Superior temporal gyrus (tissue), 1 donor: Measurements from ENCODE around the gene MAPK4.

Source experiments
- DNase-seq: peaks from one replicate; pipeline ENCODE4 v3.0.0-alpha.2; 2016; ENCODE audit errors: extremely low spot score

The MAPK4 gene

DNA sequence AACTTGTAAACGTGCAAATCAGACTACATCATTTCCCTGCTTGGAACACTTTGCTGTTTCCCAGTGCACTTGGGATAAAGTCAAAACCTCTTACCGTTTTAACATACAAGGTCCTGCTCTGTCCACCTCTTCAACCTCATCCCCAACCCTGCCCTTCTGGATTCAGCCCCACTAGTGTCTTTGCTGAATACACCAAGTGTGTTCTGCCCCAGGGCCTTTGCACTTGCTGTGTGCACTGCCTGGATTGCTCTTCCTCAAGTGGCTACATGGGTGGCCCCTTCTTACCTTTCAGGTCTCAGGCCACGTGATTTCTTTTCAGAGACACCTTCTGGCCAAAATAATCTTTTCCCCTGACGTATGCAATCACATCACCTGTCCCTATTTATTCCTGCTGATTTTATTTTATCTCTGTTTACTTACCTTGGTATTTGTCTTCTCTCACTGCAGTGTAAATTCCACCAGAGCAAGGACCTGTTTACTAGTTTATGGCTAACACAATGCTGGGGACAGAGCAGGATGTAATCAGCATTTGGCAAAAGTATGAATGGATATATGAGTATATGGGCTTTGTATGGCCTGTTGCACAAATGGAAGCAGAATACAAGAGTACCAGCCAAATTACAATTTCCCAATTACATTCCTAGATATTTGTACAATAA lies 63.9 kb downstream of the MAPK4 start:
- no peak for DNase-seq

DNA sequence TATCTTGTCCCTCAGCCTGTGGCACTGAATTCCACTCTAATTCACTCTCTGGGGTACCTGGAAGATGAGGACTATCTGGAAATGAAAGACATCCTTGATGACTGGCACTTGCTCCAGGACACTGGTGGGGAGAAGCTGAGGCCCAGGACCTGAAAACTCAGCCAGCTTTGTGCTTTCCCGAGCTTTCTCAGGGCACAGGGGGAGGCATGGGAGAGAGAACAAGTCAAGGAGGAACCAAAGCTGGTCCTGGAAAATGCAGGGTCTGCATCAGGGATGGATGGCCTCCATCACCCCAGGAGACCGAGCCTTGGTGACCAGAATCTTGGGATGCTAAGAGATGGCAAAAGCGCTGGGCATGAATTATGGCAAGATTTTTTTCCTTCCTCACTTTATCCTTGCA lies 65.1 kb downstream of the MAPK4 start:
- DNase-seq = no peak

DNA sequence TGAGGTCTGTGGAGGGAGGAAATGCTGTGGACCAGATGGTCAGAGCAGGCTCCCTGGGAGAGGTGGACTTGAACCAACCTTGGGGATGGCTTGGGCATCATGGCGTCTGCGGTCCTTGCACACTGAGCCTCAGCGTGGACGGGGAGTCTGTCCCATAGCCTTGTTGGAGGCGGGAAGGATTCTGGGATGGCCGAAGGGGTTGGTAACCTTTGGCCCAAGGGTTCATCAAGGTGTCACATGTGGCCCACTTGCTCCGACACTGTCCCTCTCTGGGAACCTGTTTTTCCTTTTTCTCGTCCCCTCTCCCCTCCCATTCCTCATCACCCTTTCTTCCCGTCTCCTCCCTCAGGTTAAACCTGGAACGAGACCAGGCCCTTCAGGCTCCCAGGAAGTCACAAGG lies 66.4 kb downstream of the MAPK4 start:
- DNase-seq = no peak

DNA sequence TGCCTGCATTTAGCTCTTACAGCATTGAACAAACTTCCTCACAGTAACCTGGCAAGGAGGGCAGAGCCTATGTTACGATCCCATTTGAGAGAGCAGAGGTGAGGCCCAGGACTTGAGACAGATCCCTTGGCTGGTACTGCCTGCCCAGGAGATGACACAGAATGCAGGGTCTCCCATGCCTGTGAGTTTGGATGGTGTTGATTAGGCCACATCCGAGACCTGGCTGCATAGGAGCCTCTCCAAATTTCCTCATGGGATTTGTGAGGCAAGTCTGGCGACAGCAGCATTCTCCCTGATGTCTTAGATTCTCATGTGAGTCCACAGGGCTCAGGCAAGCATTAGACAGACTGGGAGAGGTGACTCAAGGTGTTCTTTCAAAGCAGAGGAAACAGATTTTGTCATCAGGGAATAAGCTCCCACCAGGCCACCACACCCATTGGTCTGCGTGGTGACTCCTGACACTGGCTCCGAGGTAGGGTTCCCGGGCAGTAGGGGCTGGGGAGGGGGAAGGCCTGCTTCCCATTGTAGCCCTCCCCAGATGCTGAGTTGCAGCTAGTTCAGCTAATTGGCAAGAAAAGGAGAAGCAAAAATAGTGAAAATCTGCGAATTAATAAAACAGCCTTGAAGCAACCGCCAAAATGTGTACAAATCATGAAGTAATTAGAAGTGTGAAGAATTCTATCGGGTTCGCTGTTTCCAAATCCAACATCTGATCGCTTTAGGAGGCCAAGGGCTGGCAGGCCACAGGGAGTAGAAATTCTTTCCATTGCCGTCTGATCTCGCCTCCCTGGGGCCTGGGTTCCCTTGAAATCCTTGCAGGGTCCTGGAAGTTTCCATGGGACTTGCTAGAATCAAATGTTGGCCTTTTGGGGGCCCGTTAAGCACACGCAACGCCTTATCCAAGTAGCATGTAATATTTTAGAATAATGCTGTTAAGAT lies 68.0 kb downstream of the MAPK4 start:
- DNase-seq = no peak

DNA sequence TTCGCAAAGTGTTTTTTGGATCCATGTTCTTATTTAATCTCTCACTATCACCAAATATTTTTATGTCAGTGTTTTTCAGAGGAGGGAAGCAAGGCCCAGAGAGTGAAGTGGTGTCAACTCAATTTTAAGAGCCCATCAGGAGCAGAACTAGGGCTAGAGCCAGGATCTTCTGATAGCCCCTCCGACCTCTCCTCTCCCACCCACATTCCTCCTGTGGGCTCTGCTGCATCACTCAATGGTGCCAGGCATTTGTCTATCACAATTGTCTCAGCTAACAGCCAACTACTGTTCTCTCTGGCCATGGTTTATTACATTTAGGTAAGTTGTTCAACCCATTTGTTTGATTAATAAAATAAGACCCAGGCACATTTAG lies 68.6 kb downstream of the MAPK4 start:
- no peak for DNase-seq

DNA sequence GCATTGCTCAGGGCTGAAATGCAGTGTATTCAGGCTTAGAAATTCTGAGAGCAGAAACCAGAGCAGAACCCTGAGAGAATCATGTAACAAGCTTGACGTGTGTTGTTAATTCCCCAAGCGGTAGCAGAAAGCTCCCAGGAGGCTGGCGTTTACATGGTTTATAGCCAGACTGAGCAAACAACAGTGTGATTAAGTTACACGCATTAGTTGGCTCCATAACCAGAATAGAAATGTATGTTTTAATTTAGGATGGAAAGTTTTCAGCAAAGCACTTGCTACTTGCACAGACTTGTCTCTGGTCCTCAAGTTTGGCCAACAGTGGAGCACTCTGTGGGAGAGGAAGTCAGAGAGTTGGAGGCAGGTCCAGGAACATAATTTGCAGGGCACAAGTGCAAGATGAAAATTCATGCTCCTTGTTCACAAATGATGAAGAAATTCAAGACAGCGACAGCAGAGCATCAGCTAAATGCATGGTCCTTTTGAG lies 69.3 kb downstream of the MAPK4 start:
- DNase-seq = no peak

DNA sequence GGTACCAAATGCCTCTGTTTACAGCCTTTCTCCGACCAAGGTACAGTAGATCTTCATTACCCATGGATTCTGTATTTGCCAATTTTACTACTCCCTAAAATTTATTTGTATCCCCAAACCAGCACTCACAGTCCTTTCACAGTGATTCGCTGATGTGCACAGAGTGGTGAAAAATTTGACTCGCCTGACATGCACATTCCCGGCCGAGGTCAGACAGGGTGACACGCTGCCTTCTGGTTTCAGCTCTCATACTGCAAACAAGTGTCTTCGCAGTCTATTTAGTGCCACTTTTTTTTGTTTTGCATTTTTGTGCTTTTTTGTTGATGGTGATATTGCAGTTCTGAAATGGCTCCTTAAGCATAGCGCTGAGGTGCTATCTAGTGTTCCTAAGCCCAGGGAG lies 71.0 kb downstream of the MAPK4 start:
- DNase-seq = no peak

DNA sequence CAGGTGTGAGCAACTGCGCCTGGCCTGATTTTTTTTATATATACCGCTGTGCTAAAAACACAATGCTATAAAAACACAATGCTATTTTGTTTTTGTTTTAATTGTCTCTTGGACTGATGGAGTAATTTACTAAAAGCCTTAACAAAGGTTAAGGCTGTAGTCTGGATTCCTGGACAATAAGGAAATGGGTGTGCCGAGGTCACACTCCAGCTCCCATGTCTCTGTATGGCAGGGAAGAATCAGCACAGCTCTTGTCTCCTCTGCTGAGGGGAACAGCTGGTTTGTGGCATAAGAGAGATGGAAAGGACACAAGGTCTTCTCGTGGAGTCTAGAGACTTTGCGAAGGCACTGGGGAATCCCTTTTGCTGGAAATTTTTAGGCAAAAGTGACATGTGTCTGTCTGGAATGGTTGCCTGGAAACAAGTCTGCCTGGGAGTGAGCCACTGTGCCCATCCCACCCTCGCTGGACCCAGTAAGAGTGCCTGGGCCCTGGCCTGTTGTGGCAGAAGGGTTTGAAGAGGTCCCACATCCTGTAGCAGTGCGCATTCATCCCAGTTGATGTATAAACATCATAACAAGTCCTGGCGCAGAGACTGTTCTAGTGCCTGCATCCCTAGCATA lies 73.1 kb downstream of the MAPK4 start:
- no peak for DNase-seq

DNA sequence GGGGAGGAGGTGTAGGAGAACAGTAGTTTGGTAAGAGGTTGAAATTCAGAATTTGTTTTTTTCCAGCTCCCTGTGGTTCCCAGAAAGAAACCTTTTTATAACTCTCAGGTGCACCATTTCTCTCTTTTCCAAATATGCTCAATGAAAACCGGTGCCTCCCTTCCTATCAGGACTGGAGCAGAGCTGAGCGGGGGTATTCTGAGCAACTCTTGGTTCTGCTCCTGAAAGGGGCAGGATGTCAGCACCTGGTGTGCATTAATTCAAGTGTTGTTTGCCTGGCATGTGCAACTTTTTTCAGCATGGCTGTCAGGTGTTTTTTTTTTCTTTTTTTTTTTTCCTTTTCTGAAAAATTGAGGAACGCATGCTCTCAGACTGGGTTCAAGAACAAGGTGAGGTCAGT lies 74.1 kb downstream of the MAPK4 start:
- no peak for DNase-seq

DNA sequence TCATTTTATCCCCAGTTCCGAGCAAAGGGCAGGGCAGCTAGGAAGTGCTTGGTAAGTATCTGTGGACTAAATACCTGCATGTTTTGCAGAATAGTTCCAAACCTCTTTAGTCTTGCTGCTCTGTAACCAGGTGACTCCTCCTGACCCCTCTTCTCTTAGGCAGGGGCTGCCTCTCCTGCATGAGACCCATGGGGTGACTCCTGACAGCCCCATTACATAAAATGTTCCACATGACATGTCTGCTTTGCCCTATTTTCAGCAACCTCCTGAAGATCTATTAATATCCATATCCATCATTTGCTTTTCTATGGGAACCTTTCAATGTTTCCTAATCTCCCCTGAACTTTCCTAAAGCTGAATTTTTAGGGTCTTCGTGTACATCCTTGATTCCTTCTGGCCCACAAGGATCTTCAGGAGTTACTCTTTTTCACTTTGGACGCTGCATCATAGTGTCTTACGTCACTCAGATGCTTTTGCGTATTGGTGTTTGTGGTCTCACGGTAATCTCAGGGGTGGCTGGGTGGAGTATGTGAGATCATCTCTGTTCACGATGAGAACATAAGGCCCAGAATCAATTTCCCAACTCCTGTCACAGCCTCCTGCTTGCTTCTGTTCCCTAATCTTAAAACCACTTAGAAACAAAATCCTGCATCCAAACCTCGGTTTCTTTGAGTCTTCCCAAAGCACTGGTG lies 76.6 kb downstream of the MAPK4 start:
- no peak for DNase-seq

DNA sequence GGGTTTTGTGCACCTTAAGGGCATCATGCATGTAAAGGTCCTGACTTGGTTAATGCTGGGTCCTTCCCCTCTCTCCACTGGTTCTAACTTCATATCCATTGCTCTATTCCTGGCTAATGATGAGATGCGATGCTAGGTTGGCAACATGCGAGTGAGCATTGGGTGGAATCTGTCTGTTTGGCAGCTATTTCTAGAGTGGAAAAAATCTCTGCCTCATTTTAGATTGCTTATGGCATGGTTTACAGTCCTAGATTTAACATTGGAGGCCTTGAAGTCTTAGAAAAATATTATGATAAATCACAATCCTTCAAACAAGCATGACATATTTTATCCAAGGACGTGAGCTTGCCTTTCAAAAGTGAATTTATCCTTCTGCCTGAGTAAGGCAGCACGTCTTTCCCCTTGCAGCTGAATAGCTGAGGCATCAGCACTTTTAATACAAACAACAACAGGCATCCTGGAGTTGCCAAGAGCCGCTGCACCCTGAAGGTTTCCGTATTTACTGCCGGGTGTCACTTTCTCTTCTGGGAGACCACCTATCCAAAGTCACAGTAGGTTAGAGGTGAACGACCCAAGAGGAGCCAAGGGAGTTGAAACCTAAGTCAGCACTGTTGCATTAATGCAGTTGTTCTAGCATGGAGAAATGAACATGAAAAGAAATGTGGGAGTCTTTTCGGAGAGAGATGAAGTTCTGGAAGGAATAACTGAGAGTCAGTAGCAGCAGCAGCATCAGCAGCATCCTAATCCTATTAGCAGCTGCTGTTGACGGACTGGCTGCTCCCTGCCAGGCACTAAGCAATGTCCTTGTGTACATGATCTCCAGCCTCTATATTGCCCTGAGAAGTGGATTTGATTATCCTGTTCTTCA lies 78.4 kb downstream of the MAPK4 start:
- no peak for DNase-seq

DNA sequence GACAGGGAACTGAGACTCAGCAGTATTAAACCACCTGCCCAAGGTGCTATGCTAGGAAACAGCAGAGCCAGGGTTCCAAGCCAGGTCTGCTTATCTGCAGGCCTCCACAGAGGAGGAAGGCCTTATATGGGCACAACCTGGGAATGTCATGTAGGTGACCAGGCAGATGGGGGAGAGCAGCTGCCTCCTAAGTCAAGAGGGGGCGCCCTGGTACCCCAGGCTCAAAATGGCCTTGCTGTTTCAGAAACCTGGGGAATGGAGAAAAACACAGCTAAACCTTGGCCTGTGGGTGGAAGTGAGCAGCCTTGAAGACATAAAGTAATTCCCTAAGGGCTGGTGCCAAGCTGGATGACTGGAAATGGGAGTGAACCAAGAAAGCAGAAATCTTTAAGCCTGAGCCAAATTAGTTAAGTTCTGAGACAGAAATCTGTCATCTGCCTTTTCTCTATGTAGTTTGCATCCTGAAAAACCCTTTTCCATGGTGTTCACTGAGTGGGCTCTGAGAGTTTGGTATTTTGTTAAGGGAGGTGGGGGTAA lies 79.1 kb downstream of the MAPK4 start:
- no peak for DNase-seq

DNA sequence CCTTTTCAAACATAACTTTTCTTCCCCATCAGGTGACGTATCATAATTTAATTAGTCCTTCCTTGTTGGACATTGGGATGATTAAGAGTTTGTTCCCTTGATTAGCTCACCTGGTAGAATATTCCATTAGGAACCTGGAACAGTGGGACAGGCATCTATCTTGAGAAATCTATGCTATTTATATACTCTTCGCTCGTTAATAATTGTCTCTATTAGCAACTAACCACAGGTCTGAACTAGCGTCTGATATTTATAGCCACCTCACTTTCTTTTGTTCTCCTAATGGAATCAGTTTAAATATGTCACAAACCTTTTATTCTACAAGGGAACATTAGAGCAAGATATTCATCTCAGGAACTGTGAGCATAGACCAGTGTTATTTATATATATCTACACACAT lies 79.8 kb downstream of the MAPK4 start:
- DNase-seq = no peak

DNA sequence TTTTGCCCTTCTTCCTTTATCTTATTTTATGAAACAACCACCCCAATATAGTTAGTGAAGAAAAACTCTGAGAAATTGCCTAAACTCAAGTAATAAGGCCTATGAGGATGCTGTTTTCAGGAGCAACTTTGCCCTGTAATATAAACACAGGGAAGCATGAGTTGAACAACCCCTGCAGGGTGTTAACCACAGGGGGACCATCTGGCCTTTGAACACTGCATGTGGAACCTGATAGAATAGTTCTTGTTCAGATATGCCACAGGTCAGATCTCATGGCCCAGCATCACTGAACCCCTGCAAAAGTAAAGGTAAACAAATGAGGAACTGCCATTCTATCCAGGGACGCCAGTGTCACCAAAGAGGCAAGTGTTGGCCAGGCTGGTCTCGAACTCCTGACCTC lies 82.6 kb downstream of the MAPK4 start:
- DNase-seq = no peak

DNA sequence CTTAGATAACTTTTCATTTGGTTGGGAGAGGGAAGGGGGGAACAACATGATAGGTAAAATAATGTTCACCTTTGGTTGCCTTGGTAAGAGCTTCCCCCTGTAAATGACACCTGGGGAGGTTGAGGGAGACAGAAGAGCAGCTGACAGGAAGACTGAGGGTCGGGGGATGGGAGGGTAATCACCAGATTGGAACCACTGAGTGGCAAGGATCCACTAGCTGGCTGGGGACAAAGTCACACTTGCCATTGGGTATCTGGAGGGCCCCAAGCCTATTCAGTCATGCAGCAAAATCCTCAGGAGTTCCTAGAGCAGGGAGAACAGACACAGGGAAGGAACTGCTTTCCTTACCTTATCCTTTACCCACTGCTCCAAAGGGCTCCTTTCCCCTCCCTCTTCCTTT lies 84.3 kb downstream of the MAPK4 start:
- DNase-seq = no peak

DNA sequence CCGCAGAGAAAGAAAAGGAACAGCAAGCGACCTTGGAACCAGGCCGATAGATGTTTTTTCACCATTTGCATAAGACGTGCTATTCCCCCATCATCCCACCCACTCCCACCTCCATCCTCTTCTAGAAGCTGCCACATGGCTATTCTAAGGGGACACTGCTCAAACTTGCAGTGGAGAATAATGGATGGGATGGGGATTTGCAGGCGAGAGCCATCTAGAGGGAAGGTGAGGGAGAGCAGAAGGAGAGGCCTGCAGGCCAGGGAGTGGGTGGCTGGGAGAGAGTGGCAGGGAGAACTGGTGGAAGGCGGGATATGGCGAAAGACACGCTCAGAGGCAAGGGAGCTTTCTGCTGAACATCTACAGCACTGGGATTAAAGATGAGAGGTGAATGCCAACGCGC lies 84.9 kb downstream of the MAPK4 start:
- no peak for DNase-seq

DNA sequence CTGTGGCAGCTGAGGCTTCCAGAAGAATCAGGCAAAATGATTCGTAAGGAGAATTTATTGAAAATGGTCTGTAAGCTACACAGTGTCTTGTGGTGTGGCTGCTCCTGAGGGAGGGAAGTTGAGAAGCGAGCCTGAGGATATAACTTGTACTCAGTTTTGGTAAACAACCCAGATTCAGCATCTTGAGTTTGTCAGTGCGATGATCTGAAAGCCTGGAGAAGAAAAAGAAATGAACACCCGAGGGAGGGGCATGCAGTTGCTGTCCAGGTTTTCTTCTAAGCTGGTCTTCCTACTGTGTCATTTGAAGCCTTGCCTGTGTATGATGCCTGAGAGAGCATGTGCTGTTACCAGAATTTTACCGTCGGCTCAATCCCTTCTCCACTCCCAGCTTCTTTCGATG lies 87.3 kb downstream of the MAPK4 start:
- DNase-seq = no peak

DNA sequence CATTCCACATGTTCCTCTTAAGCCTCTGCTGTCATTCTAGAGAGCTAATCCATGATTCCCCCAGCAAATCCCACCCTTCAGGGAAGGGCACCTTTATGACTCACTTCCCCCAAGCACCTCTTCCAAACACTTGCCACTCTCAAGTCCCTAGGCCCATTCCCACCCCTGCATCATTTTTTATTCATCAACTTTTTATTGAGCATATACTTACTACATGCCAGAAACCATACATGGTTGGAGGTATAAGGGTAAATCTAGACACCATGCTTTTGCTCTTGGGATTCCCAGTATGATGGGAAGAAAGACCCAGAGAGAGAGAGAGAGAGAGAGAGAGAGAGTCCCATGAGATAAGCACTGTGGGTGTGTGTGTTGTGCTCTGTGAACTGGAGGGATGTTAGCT lies 87.9 kb downstream of the MAPK4 start:
- DNase-seq = no peak

DNA sequence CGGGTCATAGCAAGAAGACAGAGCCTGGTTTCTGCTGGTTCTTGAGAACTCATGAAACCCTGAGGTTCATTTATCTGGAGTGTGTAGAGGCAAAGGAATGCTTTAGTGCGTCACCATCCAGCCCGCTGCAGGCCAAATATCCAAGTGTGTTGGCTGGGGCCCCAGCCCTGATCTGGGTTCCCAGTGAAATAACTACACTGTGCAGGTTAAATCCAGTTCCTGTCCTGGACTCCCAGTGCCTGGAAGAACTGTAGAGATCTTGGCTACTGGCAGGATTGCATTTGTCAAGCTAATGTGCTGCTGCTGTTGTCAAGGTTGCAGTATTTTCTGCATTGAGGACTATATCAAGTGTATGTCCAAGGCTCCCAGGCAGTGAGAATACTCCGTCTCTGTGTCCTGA lies 89.9 kb downstream of the MAPK4 start:
- DNase-seq = no peak

DNA sequence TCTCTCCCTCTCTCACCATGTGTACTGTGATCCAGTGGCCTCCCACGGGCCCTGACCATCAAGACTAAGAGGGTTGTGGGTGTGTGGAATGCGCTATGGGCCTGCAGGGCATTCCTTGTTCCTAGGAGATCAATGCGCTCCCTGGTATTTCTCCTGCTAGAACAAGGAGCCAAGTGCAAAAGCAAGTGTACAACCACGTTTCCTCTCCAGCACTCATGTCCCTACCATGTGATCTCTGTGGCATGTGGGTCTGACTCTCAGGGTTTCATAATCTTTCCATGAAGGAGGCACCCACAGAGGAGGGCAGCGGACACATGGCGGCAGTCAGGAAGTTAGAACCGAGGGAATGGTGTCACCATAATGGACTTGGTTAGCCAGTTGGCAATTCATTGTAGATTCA lies 91.4 kb downstream of the MAPK4 start:
- DNase-seq = no peak
